HG03457 (cell line): ENCODE measurements around the gene CYP2C8.
"Not testable (repeated sequence)": the region's sequence is repeated elsewhere in the genome, so short reads cannot be mapped to it uniquely, and the experiment has no call there.

ENCODE experiments used
- ATAC-seq: cut with Tn5 transposase; IDR thresholded peaks from one replicate; pipeline ENCODE4 v1.9.1; 2021; ENCODE audit warnings: moderate number of reproducible peaks; ENCODE audit not compliant: unreplicated experiment

Gene CYP2C8

DNA sequence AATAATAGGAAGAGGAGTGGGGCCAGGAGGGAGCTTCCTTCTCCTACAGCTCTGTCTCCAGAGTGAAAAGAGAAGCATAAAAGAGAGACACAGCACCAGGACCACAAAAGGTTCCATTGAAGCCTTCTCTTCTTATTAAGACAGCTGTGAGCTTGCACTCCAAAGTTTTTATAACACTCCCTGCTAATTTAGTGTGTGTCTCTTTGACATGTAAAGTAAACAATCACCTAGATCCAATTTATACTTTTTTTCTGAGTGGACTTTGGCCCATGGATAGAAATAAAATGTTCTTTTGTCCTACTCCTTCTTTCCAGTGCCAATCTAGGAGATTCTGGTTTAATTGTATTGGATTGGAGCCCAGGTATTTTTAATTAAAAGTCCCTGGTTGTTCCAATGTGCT, at the start of gene CYP2C8:
TSS of gene CYP2C8 (minus strand) at position 212 of the 400 bp plus-strand sequence. CDS start at position 117, 95 bp downstream.
- no peak for ATAC-seq

DNA sequence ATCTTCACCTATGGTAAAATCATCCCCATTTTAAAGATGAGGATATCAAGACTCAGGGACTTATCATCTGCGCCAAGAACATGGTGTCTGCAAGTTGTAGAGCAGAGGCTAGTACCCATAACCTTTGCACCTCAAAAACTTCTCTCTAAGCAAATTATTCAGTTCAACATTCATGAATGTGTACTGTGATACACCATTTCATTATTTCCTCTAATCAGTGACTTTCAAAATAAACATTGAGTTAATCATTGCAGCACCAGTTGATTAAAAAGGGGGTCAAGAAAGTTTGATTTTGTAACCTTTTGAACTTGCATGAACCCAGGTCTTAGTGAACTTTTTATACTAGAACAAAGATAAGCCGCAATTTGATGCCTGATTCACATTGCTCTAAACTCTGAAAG, 47.6 kb upstream of the CYP2C8 start:
- ATAC-seq: no peak

DNA sequence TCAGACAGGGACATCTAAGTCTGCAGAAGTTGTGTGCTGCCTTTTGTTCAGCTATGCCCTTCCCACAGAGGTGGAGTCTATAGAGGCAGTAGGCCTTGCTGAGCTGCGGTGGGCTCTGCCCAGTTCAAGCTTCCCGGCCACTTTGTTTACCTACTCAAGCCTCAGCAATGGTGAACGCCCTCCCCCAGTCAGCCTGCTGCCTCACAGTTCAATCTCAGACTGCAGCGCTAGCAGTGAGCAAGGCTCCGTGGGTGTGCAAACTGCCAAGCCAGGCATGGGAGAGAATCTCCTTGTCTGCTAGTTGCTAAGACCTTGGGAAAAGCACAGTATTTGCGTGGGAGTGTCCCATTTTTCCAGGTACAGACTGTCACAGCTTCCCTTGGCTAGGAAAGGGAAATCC, 41.5 kb upstream of the CYP2C8 start:
- ATAC-seq: not testable (repeated sequence)

DNA sequence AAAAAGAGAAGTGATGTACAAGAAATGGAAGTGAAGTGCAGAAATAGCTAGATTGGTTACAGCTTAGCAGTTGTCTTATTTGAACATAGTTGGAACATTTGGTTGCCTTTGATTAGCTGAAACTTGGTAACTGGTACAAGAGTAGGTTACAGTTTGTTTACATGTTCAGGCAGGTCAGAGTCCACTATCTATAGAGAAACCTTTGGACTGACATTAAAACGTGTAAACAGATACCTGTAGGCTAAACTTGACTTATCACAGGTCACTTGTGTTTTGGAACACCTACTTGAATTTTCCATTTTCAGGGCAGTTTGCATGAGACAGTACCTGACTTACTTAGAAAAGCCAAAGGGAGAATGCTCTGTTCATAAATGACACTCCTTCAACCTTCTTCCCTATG, 28.5 kb upstream of the CYP2C8 start:
- ATAC-seq: no peak

DNA sequence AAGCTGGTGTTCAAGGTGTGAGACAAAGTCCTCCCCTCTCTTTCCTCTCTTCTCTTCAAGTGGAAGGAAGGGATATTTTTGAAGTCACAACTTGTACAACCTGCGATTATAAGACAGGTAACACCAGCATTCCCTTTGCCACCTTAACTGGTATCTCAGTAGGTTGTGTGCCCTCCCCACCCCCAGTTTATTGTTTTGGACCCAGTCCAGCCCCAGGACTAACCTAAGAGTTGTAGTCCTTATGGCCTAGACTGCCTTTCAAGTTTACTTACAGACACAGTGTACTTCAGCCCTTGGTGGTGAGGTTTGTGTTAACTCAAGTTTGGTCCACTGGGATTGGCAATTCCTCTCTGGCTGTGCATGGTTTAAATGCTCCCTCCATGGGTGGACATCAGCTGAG, 26.8 kb upstream of the CYP2C8 start:
- no peak for ATAC-seq

DNA sequence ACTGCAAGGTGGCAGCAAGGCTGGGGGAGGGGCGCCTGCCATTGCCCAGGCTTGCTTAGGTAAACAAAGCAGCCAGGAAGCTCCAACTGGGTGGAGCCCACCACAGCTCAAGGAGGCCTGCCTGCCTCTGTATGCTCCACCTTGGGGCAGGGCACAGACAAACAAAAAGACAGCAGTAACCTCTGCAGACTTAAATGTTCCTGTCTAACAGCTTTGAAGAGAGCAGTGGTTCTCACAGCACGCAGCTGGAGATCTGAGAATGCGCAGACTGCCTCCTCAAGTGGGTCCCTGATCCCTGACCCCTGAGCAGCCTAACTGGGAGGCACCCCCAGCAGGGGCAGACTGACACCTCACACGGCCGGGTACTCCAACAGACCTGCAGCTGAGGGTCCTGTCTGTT, 10.3 kb upstream of the CYP2C8 start:
- ATAC-seq: not testable (repeated sequence)

DNA sequence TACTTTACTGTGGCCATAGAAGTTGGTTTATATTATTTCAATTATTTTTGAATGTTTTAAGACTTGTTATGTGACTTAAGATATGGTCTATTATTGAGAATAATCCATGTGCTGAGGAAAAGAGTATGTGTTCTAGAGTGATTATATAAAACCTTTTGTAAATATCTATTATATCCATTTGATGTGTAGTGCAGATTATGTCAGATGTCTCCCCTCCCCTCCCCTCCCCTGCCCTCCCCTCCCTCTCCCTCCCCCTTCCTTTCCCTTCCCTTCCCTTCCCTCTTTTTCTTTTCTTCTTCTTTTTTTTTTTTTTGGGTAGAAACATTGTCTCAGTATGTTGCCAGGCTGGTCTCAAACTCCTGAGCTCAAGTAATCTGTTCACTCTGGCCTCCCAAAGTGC, 8.3 kb upstream of the CYP2C8 start:
- no peak for ATAC-seq

DNA sequence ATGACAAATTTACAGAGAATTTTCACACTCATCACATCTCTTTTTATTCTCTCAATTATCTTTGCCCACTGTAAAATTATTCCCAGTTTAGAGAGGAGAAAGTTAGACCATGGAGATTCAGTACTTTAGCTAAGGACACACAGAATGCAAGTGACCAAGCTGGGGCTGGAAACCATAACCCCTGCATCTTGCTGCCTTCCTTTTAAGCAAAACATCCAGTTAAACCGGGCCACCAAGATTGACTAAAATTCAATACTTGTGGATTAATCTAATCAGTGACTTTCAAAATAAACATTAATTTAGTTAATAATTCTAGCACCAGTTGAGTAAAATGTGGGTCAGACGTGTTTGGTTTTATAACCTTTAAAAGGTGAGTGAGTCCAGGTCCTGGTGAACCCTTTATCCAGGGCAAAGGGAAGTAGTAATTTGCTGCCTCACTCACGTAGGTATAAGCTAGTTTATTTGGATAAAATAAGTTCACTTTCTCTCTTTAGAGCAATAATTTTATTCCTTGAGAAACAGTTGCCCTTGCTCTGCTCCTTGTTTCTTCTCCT, 1.9 kb upstream of the CYP2C8 start:
- no peak for ATAC-seq

DNA sequence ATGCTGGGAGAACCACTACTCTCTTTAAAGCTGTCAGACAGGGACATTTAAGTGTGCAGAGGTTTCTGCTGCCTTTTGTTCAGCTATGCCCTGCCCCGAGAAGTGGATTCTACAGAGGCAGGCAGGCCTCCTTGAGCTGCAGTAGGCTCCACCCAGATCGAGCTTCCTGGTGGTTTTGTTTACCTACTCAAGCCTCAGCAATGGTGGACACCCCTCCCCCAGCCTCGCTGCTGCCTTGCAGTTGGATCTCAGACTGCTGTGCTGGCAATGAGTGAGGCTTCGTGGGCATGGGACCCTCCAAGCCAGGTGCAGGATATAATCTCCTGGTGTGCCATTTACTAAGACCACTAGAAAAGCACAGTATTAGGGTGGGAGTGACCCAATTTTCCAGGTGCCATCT, 5.2 kb downstream of the CYP2C8 start:
- not testable (repeated sequence) for ATAC-seq

DNA sequence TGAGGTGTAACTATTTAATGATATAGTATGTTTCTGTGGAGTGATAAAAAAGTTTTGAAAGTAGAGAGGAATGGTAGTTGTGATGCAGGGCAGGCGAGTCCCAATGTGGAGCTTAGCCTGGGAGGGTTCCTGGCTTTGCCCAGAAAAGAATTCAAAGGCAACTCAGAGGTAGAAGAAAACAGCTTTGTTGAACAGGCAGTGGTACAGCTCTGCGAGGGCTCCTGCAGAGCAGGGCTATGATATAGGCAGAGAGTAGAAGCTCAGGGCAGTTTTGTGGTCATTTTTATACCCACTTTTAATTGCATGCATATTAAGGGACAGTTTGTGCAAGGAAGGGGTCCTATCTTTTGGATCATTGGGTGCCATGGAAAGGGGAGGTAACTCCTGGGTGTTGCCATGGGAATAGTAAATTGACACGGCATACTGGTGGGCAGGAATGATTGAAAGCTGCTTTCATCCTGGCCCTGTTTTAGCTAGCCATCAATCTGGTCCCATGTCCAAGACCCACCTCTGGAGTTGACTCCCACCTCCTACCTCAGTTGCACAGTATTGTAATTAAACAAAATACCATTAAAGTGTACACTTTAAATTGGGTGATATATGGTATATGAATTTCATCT, 12.4 kb downstream of the CYP2C8 start:
- ATAC-seq: no peak

DNA sequence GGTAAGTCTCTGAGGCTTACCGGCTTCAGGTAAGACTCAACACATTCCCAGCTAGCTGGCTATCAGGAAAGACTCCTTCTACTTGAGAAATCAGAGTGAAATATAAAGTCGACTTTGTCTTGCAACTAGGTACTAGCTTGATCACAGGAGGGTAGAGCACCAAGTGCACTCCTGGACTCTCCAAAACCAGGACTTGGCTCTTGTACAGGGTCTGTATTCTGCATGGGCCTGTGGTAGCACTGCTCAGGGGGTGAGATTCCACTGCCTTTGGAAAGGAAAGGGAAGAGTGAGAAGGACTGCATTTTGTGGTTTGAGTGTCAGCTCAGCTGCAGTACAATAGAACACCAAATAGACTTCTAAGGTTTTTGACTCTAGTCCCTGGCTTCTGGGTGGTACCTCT, 19.4 kb downstream of the CYP2C8 start:
- ATAC-seq: no peak

DNA sequence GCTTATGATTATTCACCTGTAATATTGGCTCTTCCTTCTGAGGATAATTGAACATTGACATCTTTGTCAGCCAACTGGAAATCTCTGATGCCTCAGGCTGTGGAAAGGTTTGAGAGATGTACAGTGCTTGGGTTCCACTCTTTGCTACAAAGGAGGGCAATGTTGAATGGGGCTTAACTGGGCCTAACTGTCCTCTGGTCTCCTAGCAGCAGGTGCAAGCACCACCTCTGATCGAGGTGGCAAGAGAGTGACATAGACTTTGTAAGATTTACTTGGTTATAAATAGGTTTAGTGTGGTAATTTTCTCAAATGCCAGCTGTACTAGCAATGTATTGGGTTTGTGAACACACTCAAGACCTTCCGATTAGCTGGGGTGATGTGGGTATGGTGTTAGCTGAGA, 21.1 kb downstream of the CYP2C8 start:
- no peak for ATAC-seq

DNA sequence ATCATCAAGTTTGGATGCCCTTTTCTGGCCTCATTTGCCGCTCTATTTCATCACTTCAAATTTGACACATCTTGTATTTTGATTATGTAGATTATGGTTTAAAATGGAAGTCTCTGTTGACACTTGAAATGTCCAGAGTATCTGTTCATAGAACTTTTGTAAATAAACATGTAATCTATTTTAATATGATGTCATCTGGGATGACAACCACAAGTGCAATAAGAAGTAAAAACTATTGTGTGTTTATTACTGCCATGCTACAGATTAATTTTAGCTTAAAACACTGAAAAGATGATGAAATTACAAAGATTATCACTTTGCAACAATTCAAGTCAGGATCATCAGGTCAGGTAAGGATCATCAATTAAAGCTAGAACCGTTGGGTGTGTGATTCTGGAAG, 30.0 kb downstream of the CYP2C8 start:
- no peak for ATAC-seq

DNA sequence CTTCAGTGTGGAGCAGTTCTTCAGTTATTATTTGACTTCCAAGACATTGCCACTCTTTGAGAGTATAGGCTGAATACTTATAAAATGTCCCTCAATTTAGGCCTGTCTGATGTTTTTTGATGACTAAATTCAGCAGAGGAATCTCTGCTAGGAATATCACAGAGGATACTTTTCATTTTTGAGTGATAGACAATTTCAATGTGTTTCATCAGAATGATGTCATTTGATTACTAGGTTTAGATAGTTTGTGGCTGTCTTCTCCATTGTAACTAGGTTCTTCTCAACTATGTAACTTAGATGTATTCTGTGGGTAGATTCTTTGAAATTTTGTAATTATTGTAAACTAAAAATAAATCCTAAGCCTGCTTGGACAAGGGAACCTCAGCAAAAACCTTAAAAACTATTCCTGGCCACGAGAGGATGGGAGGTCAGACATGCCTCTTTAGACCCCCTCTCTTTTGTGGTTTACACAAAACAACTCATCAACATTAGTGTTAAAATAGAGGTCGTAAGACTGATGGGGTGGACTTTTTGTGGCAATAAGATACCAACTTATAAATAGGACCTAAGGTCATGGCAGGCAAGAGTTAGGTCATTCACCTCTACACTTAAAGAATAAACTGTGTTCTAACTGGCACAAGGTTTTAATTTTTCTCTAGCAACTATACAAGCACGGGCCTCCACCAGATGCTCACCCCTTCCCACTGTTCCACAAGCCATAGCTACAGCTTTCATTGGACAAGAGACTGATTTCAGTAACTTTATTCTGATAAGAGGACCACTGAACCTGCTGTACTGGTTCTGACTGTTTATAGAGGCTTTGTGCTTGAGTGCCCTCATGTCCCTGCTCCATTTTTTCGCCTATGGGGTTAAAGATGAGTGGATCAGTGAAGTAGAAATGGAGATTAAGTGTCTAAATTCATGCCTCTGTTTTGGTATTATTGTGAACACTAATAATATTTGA, 33.7 kb downstream of the CYP2C8 start:
- no peak for ATAC-seq

DNA sequence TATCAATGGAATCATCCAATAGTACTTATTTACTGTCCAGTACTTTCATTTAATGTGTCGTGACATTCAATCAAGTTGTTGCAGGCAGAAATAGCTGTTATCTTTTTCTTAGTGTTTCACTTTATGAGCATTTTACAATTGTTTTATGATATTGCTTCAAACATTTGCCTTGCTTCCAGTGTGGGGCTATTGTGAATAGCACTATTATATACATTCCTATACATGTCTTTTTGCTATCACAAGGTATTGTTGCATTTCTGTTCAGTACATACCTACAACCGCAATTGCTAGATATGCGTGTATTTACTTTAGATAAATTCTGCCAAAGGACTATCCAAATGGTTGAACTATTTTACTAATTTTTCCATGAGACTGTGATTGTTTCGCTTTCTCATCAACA, 34.9 kb downstream of the CYP2C8 start:
- ATAC-seq: no peak

DNA sequence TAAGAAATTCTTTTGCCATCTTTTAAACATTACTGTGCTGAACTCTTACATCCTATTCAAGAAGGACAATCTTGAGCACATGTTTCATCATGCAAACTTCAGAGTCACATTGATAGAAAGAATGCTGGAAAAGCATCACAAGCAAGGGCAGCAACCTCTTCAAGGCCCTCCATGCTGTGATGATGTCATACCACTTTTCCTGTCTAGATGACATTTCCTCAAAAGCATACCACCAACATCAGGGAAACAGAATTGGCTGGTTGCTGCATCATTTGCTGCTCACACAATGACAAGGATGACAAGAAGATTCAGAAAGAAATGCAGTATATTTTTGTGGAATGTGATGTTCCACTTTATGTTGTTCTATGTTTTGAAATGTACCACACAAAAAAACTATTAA, 37.6 kb downstream of the CYP2C8 start:
- ATAC-seq: no peak

DNA sequence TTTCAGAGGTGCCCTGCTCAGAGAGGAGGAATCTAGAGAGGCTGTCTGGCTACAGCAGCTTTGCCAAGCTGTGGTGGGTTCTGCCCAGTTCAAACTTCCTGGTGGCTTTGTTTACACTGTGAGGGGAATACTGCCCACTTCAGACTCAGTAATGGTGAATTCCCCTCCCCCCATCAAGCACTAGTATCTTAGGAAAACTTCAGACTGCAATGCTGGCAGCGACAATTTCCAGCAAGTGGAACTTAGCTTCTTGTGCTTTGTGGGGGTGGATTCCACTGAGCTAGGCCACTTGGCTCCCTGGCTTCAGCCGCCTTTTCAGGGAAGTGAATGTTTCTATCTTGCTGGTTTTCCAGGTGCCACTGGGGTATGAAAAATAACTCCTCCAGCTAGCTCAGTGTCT, 42.8 kb downstream of the CYP2C8 start:
- ATAC-seq: no peak

DNA sequence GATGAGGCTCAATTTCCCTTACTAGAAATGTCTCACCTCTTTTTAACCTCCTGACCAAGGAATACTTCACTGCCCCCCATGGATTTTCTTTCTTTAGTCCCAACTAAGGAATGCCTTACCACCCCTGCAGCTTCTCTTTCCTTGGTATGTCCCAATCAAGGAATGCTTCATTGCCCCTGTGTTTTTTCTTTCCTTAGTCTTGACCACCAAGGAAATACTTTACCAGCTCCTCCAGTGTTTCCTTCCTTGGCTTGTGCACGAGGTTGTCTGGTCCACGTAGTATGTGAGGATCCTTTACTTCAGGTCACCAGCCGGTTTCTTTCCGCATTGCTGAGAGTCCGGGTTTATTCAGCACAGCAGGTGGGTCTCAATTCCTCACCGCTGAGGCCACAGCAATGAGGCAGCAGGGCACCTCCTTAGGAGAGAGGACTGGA, 71.5 kb downstream of the CYP2C8 start:
- no peak for ATAC-seq

DNA sequence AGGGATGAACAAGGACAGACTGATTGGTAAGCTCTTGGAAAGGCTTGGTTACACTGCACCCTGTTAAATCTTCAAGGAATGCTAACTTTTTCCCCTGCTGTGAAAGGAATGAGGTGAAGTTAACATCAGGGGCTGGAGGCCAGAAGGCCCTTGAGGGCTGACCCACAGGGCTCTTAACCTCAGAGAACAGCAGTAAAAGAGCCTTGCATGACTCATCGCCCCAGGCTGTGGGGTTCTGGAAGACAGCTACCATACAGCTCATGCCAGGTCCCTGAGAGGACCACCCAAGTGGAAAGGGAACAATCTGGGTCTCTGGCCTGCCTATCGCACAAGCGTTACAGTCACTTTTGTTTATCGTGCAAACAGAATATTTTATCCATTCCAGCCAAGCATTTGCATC, 76.5 kb downstream of the CYP2C8 start:
- no peak for ATAC-seq

DNA sequence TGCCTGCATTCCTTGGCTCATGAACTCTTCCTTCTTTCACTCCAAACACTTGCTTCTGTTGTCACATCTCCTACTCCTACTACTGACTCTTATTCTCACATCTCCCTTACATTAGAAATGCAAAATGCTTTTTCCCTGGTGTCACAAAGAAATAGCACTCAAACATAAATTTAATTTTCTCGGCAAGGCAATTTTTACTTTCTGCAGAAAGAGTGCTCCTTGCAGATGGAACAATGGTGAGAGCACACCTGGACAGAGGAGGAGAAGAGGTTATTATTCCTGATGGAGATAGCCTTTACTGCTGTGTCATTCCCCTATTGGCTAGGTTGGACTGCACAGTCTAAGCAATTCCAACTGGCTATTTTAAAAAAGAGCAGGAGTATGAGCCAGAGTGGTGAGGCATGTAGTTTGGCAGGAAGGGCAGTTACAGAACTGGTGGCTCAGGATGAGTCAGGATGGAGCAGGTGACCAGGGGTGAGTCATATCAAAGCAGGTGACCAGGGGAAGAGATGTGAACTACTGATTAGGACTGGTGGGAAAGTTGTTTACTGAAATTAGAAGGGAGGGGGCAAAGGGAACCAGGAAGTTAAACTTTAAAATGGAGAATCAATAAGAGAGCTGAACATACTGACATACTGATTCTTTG, 77.9 kb downstream of the CYP2C8 start:
- no peak for ATAC-seq

DNA sequence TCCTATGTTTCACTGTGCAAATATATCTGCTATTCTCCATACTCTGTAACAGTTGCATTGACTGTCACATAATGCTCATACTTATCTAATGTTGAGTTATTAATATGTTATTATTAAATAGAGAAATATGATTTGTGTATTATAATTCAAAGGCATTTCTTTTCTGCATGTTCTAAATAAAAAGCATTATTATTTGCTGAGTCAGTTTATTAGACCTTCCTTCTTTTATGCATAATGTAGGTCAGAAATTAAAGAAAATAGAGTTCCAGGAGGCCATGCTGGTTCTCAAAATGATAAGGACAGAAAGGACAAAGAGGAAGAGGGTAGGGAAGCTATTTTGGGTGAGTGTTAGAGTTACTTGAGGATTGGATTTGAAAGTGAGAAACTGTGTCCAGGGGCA, 80.1 kb downstream of the CYP2C8 start:
- ATAC-seq: no peak
